ENCODE results near the gene ACOXL. TPM values are rescaled to one million over a fixed set of nuclear protein-coding genes. Genes with fewer than 3 reads are reported as not detected.

ACOXL gene
- polyA plus RNA-seq, 4 donors = 0.06 to 0.56 TPM; not detected in 2

DNA sequence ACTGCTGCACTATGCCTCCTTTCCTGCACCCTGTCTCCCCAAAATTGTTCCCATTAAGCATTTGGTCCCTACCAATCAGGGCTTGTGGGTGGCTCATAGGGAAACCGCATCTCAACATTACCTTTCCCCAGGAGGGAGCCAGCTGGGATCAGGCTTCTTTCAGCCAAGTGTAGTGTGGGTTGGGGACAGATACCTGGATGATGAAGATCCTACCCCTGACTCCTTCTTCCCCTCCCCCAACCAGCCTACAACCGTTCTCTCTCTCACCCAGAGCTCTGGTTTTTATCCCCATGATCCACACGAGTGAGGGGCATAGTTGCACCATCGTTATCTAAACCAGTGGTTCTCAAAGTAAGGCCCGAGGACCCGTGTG is 40.0 kb downstream of the ACOXL start:
- no peak for DNase-seq
- Histone ChIP-seq H3K9me3 (ENCODE audit: control insufficient read depth in 2 of 2, insufficient read depth in 1 of 2, low read depth in 1 of 2, low read length in 1 of 2) (no peaks in the 10 kb centered on the region), H3K4me3 (ENCODE audit: low read depth in 1 of 3, low read length in 3 of 3) (no peak overlapping the region), H3K27ac (ENCODE audit: low read depth in 1 of 3, low read length in 2 of 3) (no peak overlapping the region), H3K4me1 (ENCODE audit: control insufficient read depth in 3 of 3, insufficient read depth in 2 of 3, low read depth in 1 of 3, low read length in 2 of 3) (peaks cover 0 to 3% (median 0%) of the 10 kb centered on the region in 3 donors), H3K27me3 (ENCODE audit: control insufficient read depth in 3 of 3, insufficient read depth in 3 of 3, low read length in 3 of 3) (peaks cover 0 to 41% (median 2%) of the 10 kb centered on the region in 3 donors), H3K36me3 (ENCODE audit: control insufficient read depth in 3 of 3, insufficient read depth in 2 of 3, low read depth in 1 of 3, low read length in 3 of 3) (no peaks in the 10 kb centered on the region)
- 65 to 70% (median 66%) methylated on average over 6 of the region's 6 CpGs for WGBS, 3 donors
- no peak for FAIRE-seq

DNA sequence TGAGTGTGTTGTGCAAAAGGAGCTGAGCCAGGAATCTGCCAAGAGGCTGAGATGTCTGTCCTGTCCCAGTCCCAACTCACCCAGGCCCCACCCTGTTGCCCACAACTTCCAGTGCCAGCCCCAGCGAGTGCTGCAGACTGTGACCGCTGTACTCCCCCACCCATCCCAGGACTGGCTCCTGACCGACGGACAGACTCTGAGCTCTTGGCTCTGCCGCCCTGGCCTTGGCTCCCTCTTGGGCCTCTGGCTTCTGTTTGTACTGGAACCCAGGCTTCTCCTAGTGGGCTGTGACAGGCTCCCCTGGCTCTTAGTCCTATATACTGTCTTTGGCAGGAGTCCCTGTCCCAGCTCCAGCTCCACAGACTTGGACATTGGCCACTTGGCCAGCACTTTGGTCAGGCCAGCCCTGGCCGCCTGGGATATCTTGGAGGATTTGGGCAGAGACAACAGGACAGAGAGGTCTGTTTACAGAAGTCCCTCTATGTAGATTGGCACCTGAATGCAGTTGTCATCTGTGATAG is 41.1 kb downstream of the ACOXL start:
- 55 to 75% (median 65%) methylated on average over 6 of the region's 6 CpGs for WGBS, 3 donors
- DNase-seq (peak in 1 of 2 donors; percentile 4), FAIRE-seq (no peak)
- H3K27me3 ChIP-seq (ENCODE audit: control insufficient read depth in 3 of 3, insufficient read depth in 3 of 3, low read length in 3 of 3) = peaks cover 0 to 38% (median 2%) of the 10 kb centered on the region in 3 donors
- no peaks in the 10 kb centered on the region for H3K36me3 ChIP-seq (ENCODE audit: control insufficient read depth in 3 of 3, insufficient read depth in 2 of 3, low read depth in 1 of 3, low read length in 3 of 3)
- H3K4me3 ChIP-seq (ENCODE audit: low read depth in 1 of 3, low read length in 3 of 3) = no peak overlapping the region
- H3K9me3 ChIP-seq (ENCODE audit: control insufficient read depth in 2 of 2, insufficient read depth in 1 of 2, low read depth in 1 of 2, low read length in 1 of 2) = no peaks in the 10 kb centered on the region
- no peak overlapping the region for H3K27ac ChIP-seq (ENCODE audit: low read depth in 1 of 3, low read length in 2 of 3)
- H3K4me1 ChIP-seq (ENCODE audit: control insufficient read depth in 3 of 3, insufficient read depth in 2 of 3, low read depth in 1 of 3, low read length in 2 of 3) = peaks cover 0 to 3% (median 0%) of the 10 kb centered on the region in 3 donors

- H3K4me3 ChIP-seq (ENCODE audit: low read depth in 1 of 3, low read length in 3 of 3) = no peak overlapping the region
- peaks cover 0 to 41% (median 2%) of the 10 kb centered on the region in 3 donors for H3K27me3 ChIP-seq (ENCODE audit: control insufficient read depth in 3 of 3, insufficient read depth in 3 of 3, low read length in 3 of 3)
- no peak overlapping the region for H3K27ac ChIP-seq (ENCODE audit: low read depth in 1 of 3, low read length in 2 of 3)
- H3K9me3 ChIP-seq (ENCODE audit: control insufficient read depth in 2 of 2, insufficient read depth in 1 of 2, low read depth in 1 of 2, low read length in 1 of 2) = no peaks in the 10 kb centered on the region
- no peaks in the 10 kb centered on the region for H3K36me3 ChIP-seq (ENCODE audit: control insufficient read depth in 3 of 3, insufficient read depth in 2 of 3, low read depth in 1 of 3, low read length in 3 of 3)
- DNase-seq = no peak
- H3K4me1 ChIP-seq (ENCODE audit: control insufficient read depth in 3 of 3, insufficient read depth in 2 of 3, low read depth in 1 of 3, low read length in 2 of 3) = peaks cover 0 to 3% (median 0%) of the 10 kb centered on the region in 3 donors
- 91 to 93% (median 92%) methylated on average over 2 of the region's 2 CpGs for WGBS, 3 donors
- FAIRE-seq = no peak
Measured at GRCh38 chr2:110774701-110775100, 42.3 kb downstream of the ACOXL start.

GRCh38 chr2:110777531-110778311 is 45.3 kb downstream of the ACOXL start:
- H3K4me1 ChIP-seq (ENCODE audit: control insufficient read depth in 3 of 3, insufficient read depth in 2 of 3, low read depth in 1 of 3, low read length in 2 of 3) = no peaks in the 10 kb centered on the region
- no peak for FAIRE-seq
- 83 to 87% (median 85%) methylated on average over 12 of the region's 12 CpGs for WGBS, 3 donors

GRCh38 chr2:110780461-110780860 is 48.1 kb downstream of the ACOXL start:
- no peak overlapping the region for H3K27ac ChIP-seq (ENCODE audit: low read depth in 1 of 3, low read length in 2 of 3)
- H3K4me3 ChIP-seq (ENCODE audit: low read depth in 1 of 3, low read length in 3 of 3) = no peak overlapping the region
- DNase-seq (no peak), FAIRE-seq (no peak)
- 81 to 85% (median 83%) methylated on average over 3 of the region's 3 CpGs for WGBS, 3 donors
- peaks cover 0 to 11% (median 0%) of the 10 kb centered on the region in 3 donors for H3K27me3 ChIP-seq (ENCODE audit: control insufficient read depth in 3 of 3, insufficient read depth in 3 of 3, low read length in 3 of 3)
- H3K4me1 ChIP-seq (ENCODE audit: control insufficient read depth in 3 of 3, insufficient read depth in 2 of 3, low read depth in 1 of 3, low read length in 2 of 3) = no peaks in the 10 kb centered on the region
- no peaks in the 10 kb centered on the region for H3K9me3 ChIP-seq (ENCODE audit: control insufficient read depth in 2 of 2, insufficient read depth in 1 of 2, low read depth in 1 of 2, low read length in 1 of 2)
- H3K36me3 ChIP-seq (ENCODE audit: control insufficient read depth in 3 of 3, insufficient read depth in 2 of 3, low read depth in 1 of 3, low read length in 3 of 3) = no peaks in the 10 kb centered on the region

More at GRCh38 chr2:110777531-110778311, 45.3 kb downstream of the ACOXL start:
- Histone ChIP-seq H3K27me3 (ENCODE audit: control insufficient read depth in 3 of 3, insufficient read depth in 3 of 3, low read length in 3 of 3) (peaks cover 0 to 19% (median 0%) of the 10 kb centered on the region in 3 donors), H3K27ac (ENCODE audit: low read depth in 1 of 3, low read length in 2 of 3) (no peak overlapping the region), H3K9me3 (ENCODE audit: control insufficient read depth in 2 of 2, insufficient read depth in 1 of 2, low read depth in 1 of 2, low read length in 1 of 2) (no peaks in the 10 kb centered on the region), H3K4me3 (ENCODE audit: low read depth in 1 of 3, low read length in 3 of 3) (no peak overlapping the region), H3K36me3 (ENCODE audit: control insufficient read depth in 3 of 3, insufficient read depth in 2 of 3, low read depth in 1 of 3, low read length in 3 of 3) (no peaks in the 10 kb centered on the region)
- DNase-seq = no peak

GRCh38 chr2:110783196-110783873 is 51.0 kb downstream of the ACOXL start:
- Histone ChIP-seq H3K9me3 (ENCODE audit: control insufficient read depth in 2 of 2, insufficient read depth in 1 of 2, low read depth in 1 of 2, low read length in 1 of 2) (no peaks in the 10 kb centered on the region), H3K4me3 (ENCODE audit: low read depth in 1 of 3, low read length in 3 of 3) (no peak overlapping the region), H3K4me1 (ENCODE audit: control insufficient read depth in 3 of 3, insufficient read depth in 2 of 3, low read depth in 1 of 3, low read length in 2 of 3) (no peaks in the 10 kb centered on the region), H3K36me3 (ENCODE audit: control insufficient read depth in 3 of 3, insufficient read depth in 2 of 3, low read depth in 1 of 3, low read length in 3 of 3) (no peaks in the 10 kb centered on the region), H3K27ac (ENCODE audit: low read depth in 1 of 3, low read length in 2 of 3) (no peak overlapping the region), H3K27me3 (ENCODE audit: control insufficient read depth in 3 of 3, insufficient read depth in 3 of 3, low read length in 3 of 3) (peaks cover 0 to 10% (median 2%) of the 10 kb centered on the region in 3 donors)
- FAIRE-seq (no peak), DNase-seq (no peak)
- 53 to 75% (median 63%) methylated on average over 3 of the region's 3 CpGs for WGBS, 3 donors

DNA sequence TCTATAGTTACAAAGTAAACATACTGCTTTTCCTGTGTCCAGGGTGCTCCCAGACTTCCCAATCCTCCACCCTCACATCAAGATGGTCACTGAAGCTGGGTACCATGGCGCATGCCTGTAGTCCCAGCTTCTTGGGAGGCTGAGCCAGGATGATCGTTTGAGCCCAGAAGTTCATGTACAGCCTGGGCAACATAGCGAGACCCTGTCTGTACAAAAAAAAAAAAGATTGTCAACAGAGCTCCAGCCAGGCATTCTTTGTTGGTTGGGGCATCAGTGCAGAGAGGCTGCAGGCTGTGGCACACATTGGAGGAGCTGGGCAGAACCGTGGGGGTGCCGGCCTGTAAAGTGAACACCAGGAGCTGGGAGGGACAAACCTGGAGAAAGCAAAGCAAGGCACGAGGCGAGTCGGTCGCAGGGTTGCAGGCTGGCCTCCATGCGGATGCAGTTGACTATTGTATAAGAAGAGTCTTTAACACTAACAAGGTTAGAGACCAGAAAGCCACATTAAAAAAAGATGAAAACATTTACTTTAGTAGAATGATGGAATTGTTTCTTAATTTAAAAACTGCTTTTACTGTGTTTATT is 51.8 kb downstream of the ACOXL start:
- no peak overlapping the region for H3K27ac ChIP-seq (ENCODE audit: low read depth in 1 of 3, low read length in 2 of 3)
- no peaks in the 10 kb centered on the region for H3K4me1 ChIP-seq (ENCODE audit: control insufficient read depth in 3 of 3, insufficient read depth in 2 of 3, low read depth in 1 of 3, low read length in 2 of 3)
- FAIRE-seq (no peak), DNase-seq (no peak)
- H3K9me3 ChIP-seq (ENCODE audit: control insufficient read depth in 2 of 2, insufficient read depth in 1 of 2, low read depth in 1 of 2, low read length in 1 of 2) = no peaks in the 10 kb centered on the region
- 88 to 89% (median 89%) methylated on average over 10 of the region's 10 CpGs for WGBS, 3 donors
- no peak overlapping the region for H3K4me3 ChIP-seq (ENCODE audit: low read depth in 1 of 3, low read length in 3 of 3)
- no peaks in the 10 kb centered on the region for H3K36me3 ChIP-seq (ENCODE audit: control insufficient read depth in 3 of 3, insufficient read depth in 2 of 3, low read depth in 1 of 3, low read length in 3 of 3)
- H3K27me3 ChIP-seq (ENCODE audit: control insufficient read depth in 3 of 3, insufficient read depth in 3 of 3, low read length in 3 of 3) = peaks cover 0 to 8% (median 2%) of the 10 kb centered on the region in 3 donors

DNA sequence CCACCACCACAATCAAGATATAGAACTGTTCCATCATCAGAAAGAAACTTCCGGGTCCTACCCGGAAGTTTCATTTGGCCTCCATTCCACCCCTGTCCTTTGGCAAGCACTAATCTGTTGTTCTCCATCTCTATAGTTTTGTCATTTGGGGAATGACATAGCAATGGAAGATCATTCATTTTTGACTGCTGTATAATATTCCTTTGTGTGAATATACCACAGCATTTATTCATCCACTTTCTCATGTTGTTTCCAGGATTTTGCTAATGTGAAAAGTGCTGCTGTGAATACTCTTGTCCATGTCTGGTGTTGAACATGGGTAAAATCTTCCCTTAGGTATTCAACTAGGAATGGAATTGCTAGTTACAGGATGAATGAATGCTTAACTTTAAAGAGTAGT is 53.1 kb downstream of the ACOXL start:
- Histone ChIP-seq H3K36me3 (ENCODE audit: control insufficient read depth in 3 of 3, insufficient read depth in 2 of 3, low read depth in 1 of 3, low read length in 3 of 3) (no peaks in the 10 kb centered on the region), H3K27ac (ENCODE audit: low read depth in 1 of 3, low read length in 2 of 3) (no peak overlapping the region), H3K4me1 (ENCODE audit: control insufficient read depth in 3 of 3, insufficient read depth in 2 of 3, low read depth in 1 of 3, low read length in 2 of 3) (no peaks in the 10 kb centered on the region), H3K4me3 (ENCODE audit: low read depth in 1 of 3, low read length in 3 of 3) (no peak overlapping the region), H3K27me3 (ENCODE audit: control insufficient read depth in 3 of 3, insufficient read depth in 3 of 3, low read length in 3 of 3) (peaks cover 0 to 15% (median 5%) of the 10 kb centered on the region in 3 donors), H3K9me3 (ENCODE audit: control insufficient read depth in 2 of 2, insufficient read depth in 1 of 2, low read depth in 1 of 2, low read length in 1 of 2) (no peaks in the 10 kb centered on the region)
- DNase-seq (no peak), FAIRE-seq (no peak)
- WGBS, 3 donors = 92 to 96% (median 95%) methylated on average over 2 of the region's 2 CpGs

All from small intestine (tissue), 7 donors.